Transverse colon (tissue), 4 donors: ENCODE results near the gene P2RX2. TPM values are rescaled to one million over a fixed set of nuclear protein-coding genes. Genes with fewer than 3 reads are reported as not detected.

Experiments used
- DNase-seq: peaks from one replicate; pipeline ENCODE4 v3.0.0-alpha.2; 2019
- H3K27ac ChIP-seq, 4 donors: fragments of 200-600 bp; sonication (generic); 2 replicates each; pipeline ENCODE4 v1.5.1; 2016 to 2018; ENCODE audit warnings: inconsistent platforms in 4 of 4
- H3K27me3 ChIP-seq: fragments of 200-600 bp; sonication (generic); 2 replicates; pipeline ENCODE4 v1.5.1; 2017; ENCODE audit warnings: inconsistent platforms
- H3K36me3 ChIP-seq, 4 donors: fragments of 200-600 bp; sonication (generic); 2 replicates each; pipeline ENCODE4 v1.5.1; 2017 to 2019; ENCODE audit warnings: inconsistent platforms in 4 of 4
- H3K4me1 ChIP-seq, 4 donors: fragments of 200-600 bp; sonication (generic); 2 replicates each; pipeline ENCODE4 v1.5.1; 2017 to 2020; ENCODE audit warnings: inconsistent platforms in 4 of 4
- H3K4me3 ChIP-seq, 4 donors: fragments of 200-600 bp; sonication (generic); 1 replicate in 1 of 4; 2 replicates in 3 of 4; pipeline versions ENCODE4 v1.5.1 to v1.6.1; 2017 to 2019; ENCODE audit warnings: inconsistent platforms in 4 of 4
- H3K9me3 ChIP-seq, 2 donors: fragments of 200-600 bp; sonication (generic); 2 replicates each; pipeline ENCODE4 v1.5.1; 2017 to 2019; ENCODE audit warnings: inconsistent platforms in 2 of 2
- EP300 ChIP-seq: sonication (generic); formaldehyde crosslinking; IDR thresholded peaks from one replicate; pipeline ENCODE4 v1.6.1; 2017; ENCODE audit warnings: antibody characterized with exemption, low read depth
- POLR2A ChIP-seq: fragments of 450-650 bp; IDR thresholded peaks from one replicate; pipeline ENCODE4 v1.6.1; 2016; ENCODE audit warnings: antibody characterized with exemption, mild to moderate bottlenecking, moderate library complexity
- POLR2AphosphoS5 ChIP-seq, 3 donors: sonication (generic); formaldehyde crosslinking; IDR thresholded peaks; one replicate each; pipeline ENCODE4 v1.6.1; 2016; ENCODE audit warnings: antibody characterized with exemption in 3 of 3
- WGBS, 2 donors: methylation state at CpG; one replicate each; pipeline ENCODE4 v1.1.5; 2018; ENCODE audit warnings: low coverage in 1 of 2; 5-methylcytosine and 5-hydroxymethylcytosine counted together
- in situ Hi-C, 4 donors: fragments of 200-750 bp; cut with MboI; loops; one replicate each; pipeline versions ENCODE4 v1.15.0 to v1.15.1; 2017; ENCODE audit warnings: low sequenced_read_pairs in 3 of 4, low pct_ligation_motif_present in 1 of 4, low pct_unique_long_range_greater_than_20kb in 1 of 4
- intact Hi-C: fragments of 100-400 bp; cut with DNase I; formaldehyde crosslinking; loops from one replicate; pipeline ENCODE4 v1.15.1; 2023; ENCODE audit warnings: low total_unique reads
- total RNA-seq, 4 donors: library from RNA; depleted of rRNA; stranded (reverse); fragments of >200 nt; gene quantifications; one replicate each; pipeline ENCODE4 v1.1.0, GENCODE V29; 2016
- TF ChIP-seq, protein P1 (sequence below), 5 experiments: fragments of 200-600 bp in 3 of 5; fragments of 450-650 bp in 2 of 5; sonication (generic) in 3 of 5; IDR thresholded peaks; 1 replicate in 2 of 5; 2 replicates in 3 of 5; pipeline ENCODE4 v1.5.1; 2016 to 2017; ENCODE audit warnings: antibody characterized with exemption in 5 of 5, inconsistent platforms in 3 of 5, mild to moderate bottlenecking in 2 of 5, moderate library complexity in 1 of 5

The P2RX2 gene
- total RNA-seq, 4 donors from 2014 or later: 0.96 to 2.1 TPM; not detected in 2

DNA sequence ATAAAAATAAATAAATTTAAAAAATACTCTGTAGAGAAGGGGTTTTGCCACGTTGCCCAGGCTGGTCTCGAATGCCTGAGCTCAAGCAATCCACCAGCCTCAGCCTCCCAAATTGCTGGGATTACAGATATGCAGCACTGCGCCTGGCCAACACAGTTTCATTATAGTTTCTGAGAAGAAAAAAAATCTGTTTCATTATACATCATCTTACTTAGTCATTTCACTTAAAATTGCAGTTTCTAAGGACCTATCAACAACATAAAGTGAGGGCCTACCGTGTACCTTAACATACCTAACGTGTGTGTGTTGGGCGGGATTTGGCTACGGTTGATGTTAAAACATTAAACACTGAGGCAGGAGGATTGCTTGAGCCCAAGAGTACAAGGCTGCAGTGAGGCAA is 28.3 kb downstream of the P2RX2 start:
- WGBS, 2 donors: 93% methylated on average over 7 of the region's 7 CpGs; no CpG with 5 or more reads in 1 of the 2 donors
- H3K27ac ChIP-seq: no peak overlapping the region
- H3K4me1 ChIP-seq: peaks cover 0 to 9% (median 2%) of the 10 kb centered on the region in 4 donors
- H3K27me3 ChIP-seq: no peaks in the 10 kb centered on the region
- H3K4me3 ChIP-seq: no peak overlapping the region
- in situ Hi-C loops (no loop called here), intact Hi-C loops (no loop called here)
- H3K36me3 ChIP-seq: peaks cover 0 to 33% (median 10%) of the 10 kb centered on the region in 4 donors
- no peaks in the 10 kb centered on the region for H3K9me3 ChIP-seq
- no peak for DNase-seq
- TF ChIP-seq POLR2A: no peak
- no peak for TF ChIP-seq EP300

DNA sequence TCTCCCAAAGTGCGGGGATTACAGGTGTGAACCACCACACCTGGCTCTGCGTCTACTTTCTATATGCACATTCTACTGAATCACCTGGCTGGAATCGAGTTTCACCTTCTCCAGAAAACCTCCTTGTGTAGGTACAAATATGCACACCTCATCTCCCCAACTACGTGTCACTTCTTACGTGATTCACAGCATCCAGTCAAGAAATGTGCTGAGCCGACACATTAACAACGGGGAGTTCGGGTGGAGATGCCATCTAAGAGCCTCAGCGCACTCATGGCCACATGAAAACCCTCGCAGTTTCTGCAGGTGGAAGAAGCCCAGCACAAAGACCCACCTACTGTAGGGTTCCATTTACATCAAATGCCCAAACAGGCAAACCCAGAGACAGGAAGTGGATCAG is 29.3 kb downstream of the P2RX2 start:
- in situ Hi-C loops: no loop called here
- no peak for TF ChIP-seq POLR2A
- TF ChIP-seq POLR2AphosphoS5 (IDR thresholded peaks at IDR 0.05): no peak
- TF ChIP-seq, protein P1, sequence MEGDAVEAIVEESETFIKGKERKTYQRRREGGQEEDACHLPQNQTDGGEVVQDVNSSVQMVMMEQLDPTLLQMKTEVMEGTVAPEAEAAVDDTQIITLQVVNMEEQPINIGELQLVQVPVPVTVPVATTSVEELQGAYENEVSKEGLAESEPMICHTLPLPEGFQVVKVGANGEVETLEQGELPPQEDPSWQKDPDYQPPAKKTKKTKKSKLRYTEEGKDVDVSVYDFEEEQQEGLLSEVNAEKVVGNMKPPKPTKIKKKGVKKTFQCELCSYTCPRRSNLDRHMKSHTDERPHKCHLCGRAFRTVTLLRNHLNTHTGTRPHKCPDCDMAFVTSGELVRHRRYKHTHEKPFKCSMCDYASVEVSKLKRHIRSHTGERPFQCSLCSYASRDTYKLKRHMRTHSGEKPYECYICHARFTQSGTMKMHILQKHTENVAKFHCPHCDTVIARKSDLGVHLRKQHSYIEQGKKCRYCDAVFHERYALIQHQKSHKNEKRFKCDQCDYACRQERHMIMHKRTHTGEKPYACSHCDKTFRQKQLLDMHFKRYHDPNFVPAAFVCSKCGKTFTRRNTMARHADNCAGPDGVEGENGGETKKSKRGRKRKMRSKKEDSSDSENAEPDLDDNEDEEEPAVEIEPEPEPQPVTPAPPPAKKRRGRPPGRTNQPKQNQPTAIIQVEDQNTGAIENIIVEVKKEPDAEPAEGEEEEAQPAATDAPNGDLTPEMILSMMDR (IDR thresholded peaks at IDR 0.05): no peak
- TF ChIP-seq EP300: no peak
- H3K4me1 ChIP-seq: peaks cover 0 to 9% (median 2%) of the 10 kb centered on the region in 4 donors
- H3K4me3 ChIP-seq: no peak overlapping the region
- intact Hi-C loops: no loop called here
- no peaks in the 10 kb centered on the region for H3K9me3 ChIP-seq
- 94% methylated on average over 10 of the region's 10 CpGs; no CpG with 5 or more reads in 1 of the 2 donors for WGBS, 2 donors
- no peak for DNase-seq
- no peak overlapping the region for H3K27ac ChIP-seq
- H3K27me3 ChIP-seq: no peaks in the 10 kb centered on the region
- H3K36me3 ChIP-seq: peaks cover 0 to 33% (median 6%) of the 10 kb centered on the region in 4 donors

DNA sequence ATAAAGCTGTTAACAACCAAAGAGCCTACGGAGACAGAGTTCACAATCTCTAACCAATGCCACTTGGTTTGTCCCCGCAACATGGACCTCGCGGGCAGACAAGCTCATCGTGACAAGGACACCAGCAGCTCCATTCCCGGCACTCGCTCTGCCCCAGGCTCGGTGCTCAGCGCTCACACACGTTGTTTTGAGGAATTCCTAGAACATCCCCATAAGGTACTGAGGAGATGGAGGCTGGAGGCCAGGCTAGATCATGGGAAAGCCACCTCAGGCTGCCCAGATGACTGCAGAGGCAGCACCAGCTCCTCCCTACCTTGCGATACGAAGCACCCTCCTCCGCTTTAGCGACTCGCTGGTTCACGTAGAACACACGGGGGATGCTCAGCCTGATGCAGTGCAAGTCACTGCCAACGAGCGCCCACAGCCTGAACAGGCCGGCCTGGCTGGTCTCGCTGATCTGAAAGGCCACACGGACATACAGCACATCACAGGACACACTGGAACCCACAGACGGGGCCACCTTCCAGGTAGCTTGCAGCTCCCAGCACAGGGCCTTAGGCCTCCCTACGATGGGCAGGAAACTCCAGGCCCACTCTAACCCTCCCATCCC is 30.1 kb downstream of the P2RX2 start:
- in situ Hi-C loops: no loop called here
- 98% methylated on average over 23 of the region's 24 CpGs; no CpG with 5 or more reads in 1 of the 2 donors for WGBS, 2 donors

DNA sequence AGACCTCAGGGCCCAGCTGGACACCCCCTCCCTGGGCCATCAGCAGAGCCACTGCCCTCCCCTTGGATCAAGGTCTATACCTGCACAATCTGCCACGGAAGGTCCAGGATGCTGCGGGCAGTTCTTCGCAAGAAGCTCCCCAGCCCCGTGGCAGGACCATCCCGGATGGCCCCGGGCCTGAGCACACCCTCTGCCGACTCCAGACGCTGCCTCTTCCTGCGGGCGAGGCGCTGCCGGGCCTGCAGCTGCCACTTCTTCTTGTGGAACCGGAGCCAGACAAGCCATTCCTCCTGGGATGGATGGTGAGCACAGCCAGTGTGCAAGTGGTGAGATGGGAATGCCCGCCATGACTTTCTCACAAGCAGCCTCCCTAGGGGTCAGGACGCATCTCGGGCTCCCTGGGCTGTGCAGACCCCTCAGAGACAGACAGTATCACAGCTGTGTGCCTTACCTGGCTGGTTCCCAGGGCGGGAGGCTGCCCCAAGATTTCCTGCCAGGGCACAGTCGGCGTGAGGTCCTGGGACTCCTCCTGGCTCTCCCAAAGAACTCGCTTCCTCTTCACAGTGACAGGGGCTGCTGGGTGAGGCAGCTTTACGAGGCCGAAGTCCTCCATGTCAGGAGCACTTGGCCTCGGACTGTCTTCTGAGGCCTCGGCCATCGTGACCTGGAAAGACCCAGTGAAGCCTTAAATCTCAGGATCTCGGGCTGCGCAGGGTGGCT is 30.8 kb downstream of the P2RX2 start:
- no peak overlapping the region for H3K4me3 ChIP-seq
- peak; percentile 31 for DNase-seq
- WGBS, 2 donors: 79 to 100% methylated on average over 1 to 23 of the region's 27 CpGs
- H3K27ac ChIP-seq: peak overlapping the region in 1 of 4 donors; percentile 57
- H3K36me3 ChIP-seq: peaks cover 0 to 32% (median 7%) of the 10 kb centered on the region in 4 donors
- H3K4me1 ChIP-seq: peaks cover 0 to 9% (median 2%) of the 10 kb centered on the region in 4 donors
- H3K27me3 ChIP-seq: no peaks in the 10 kb centered on the region
- intact Hi-C loops (no loop called here), in situ Hi-C loops (no loop called here)
- no peak for TF ChIP-seq EP300
- no peak for TF ChIP-seq POLR2A
- TF ChIP-seq, protein P1 (IDR thresholded peaks at IDR 0.05): no peak
- no peak for TF ChIP-seq POLR2AphosphoS5 (IDR thresholded peaks at IDR 0.05)
- no peaks in the 10 kb centered on the region for H3K9me3 ChIP-seq

More for the DNA sequence above, 30.1 kb downstream of the P2RX2 start:
- Histone ChIP-seq H3K27me3 (no peaks in the 10 kb centered on the region), H3K27ac (peak overlapping the region in 1 of 4 donors; percentile 22), H3K4me3 (no peak overlapping the region), H3K9me3 (no peaks in the 10 kb centered on the region), H3K36me3 (peaks cover 0 to 29% (median 7%) of the 10 kb centered on the region in 4 donors), H3K4me1 (peaks cover 0 to 9% (median 2%) of the 10 kb centered on the region in 4 donors)
- TF ChIP-seq POLR2AphosphoS5 (IDR thresholded peaks at IDR 0.05) (no peak), EP300 (no peak), POLR2A (no peak)
- TF ChIP-seq, protein P1 (IDR thresholded peaks at IDR 0.05): no peak
- intact Hi-C loops: no loop called here
- DNase-seq: no peak
